CD14-positive monocyte (primary cell): ENCODE measurements around the gene LDLRAD4. TPM values are rescaled to one million over a fixed set of nuclear protein-coding genes. Genes with fewer than 3 reads are reported as not detected.

ENCODE experiments used
- DNase-seq, 3 donors: peaks; one replicate each; pipeline ENCODE4 v3.0.0-alpha.2; 2011 to 2022
- H2AFZ ChIP-seq: 2 replicates; pipeline ENCODE4 v1.6.0; 2012; ENCODE audit warnings: mild to moderate bottlenecking, low read depth, low read length, inconsistent platforms; ENCODE audit not compliant: insufficient read depth, poor library complexity, severe bottlenecking
- H3K27ac ChIP-seq, 2 donors: 1 replicate in 1 of 2; 2 replicates in 1 of 2; pipeline ENCODE4 v1.5.1; 2012 to 2013; ENCODE audit warnings: low read length in 2 of 2, control low read depth in 1 of 2, inconsistent platforms in 1 of 2, low read depth in 1 of 2, mild to moderate bottlenecking in 1 of 2
- H3K27me3 ChIP-seq, 2 donors: one replicate each; pipeline versions ENCODE4 v1.6.0 to v1.6.1; 2011 to 2013; ENCODE audit warnings: low read length in 2 of 2; ENCODE audit not compliant: control insufficient read depth in 2 of 2, insufficient read depth in 2 of 2
- H3K36me3 ChIP-seq, 2 donors: replicated peaks in 1 of 2; 1 replicate in 1 of 2; 2 replicates in 1 of 2; pipeline versions ENCODE4 v1.5.1 to v1.6.1; 2012 to 2013; ENCODE audit warnings: low read length in 2 of 2, control low read depth in 1 of 2, inconsistent platforms in 1 of 2, mild to moderate bottlenecking in 1 of 2; ENCODE audit not compliant: insufficient read depth in 2 of 2, control insufficient read depth in 1 of 2
- H3K4me1 ChIP-seq, 2 donors: 1 replicate in 1 of 2; 2 replicates in 1 of 2; pipeline versions ENCODE4 v1.5.1 to v1.6.1; 2012 to 2013; ENCODE audit warnings: low read length in 2 of 2, control low read depth in 1 of 2, inconsistent platforms in 1 of 2, mild to moderate bottlenecking in 1 of 2, moderate library complexity in 1 of 2; ENCODE audit not compliant: insufficient read depth in 2 of 2, control insufficient read depth in 1 of 2
- H3K4me2 ChIP-seq: replicated peaks from 2 replicates; pipeline ENCODE3; 2012; ENCODE audit warnings: low read length, moderate library complexity, mild to moderate bottlenecking; ENCODE audit not compliant: poor library complexity, severe bottlenecking; ENCODE audit errors: extremely low read depth
- H3K4me3 ChIP-seq, 3 experiments: fragments of 200-600 bp in 1 of 3; sonication (generic) in 1 of 3; replicated peaks in 1 of 3; 1 replicate in 2 of 3; 2 replicates in 1 of 3; pipeline ENCODE4 v1.5.1; 2011 to 2013; ENCODE audit warnings: low read length in 3 of 3, mild to moderate bottlenecking in 3 of 3, control low read depth in 2 of 3, low read depth in 2 of 3, inconsistent platforms in 1 of 3, moderate library complexity in 1 of 3
- H3K79me2 ChIP-seq: 2 replicates; pipeline ENCODE4 v1.6.0; 2012; ENCODE audit warnings: mild to moderate bottlenecking, control low read depth, inconsistent platforms, low read length, moderate library complexity; ENCODE audit not compliant: insufficient read depth
- H3K9ac ChIP-seq: 2 replicates; pipeline ENCODE4 v1.6.0; 2017; ENCODE audit warnings: low read length, mild to moderate bottlenecking; ENCODE audit not compliant: insufficient read depth, poor library complexity, severe bottlenecking
- H3K9me3 ChIP-seq, 2 donors: replicated peaks in 1 of 2; 1 replicate in 1 of 2; 2 replicates in 1 of 2; pipeline versions ENCODE4 v1.5.1 to v1.6.1; 2012 to 2013; ENCODE audit warnings: low read length in 2 of 2, control low read depth in 1 of 2; ENCODE audit not compliant: control insufficient read depth in 1 of 2, insufficient read depth in 1 of 2
- H4K20me1 ChIP-seq: 2 replicates; pipeline ENCODE4 v1.6.0; 2012; ENCODE audit warnings: mild to moderate bottlenecking, low read length, control low read depth, moderate library complexity; ENCODE audit not compliant: insufficient read depth
- H3K27ac Mint-ChIP-seq, 7 donors: one replicate each; pipeline ENCODE4 v1.8.0; 2020; ENCODE audit warnings: mild to moderate bottlenecking in 7 of 7, mixed read lengths in 7 of 7, moderate library complexity in 6 of 7, inconsistent platforms in 2 of 7
- H3K27me3 Mint-ChIP-seq, 3 donors: one replicate each; pipeline ENCODE4 v1.8.0; 2021 to 2022; ENCODE audit warnings: low read depth in 3 of 3, mild to moderate bottlenecking in 3 of 3, mixed read lengths in 3 of 3, moderate library complexity in 3 of 3, inconsistent platforms in 1 of 3
- H3K36me3 Mint-ChIP-seq, 2 donors: one replicate each; pipeline ENCODE4 v1.8.0; 2020; ENCODE audit warnings: mixed read lengths in 2 of 2, inconsistent platforms in 1 of 2, mild to moderate bottlenecking in 1 of 2
- H3K4me1 Mint-ChIP-seq: one replicate; pipeline ENCODE4 v1.8.0; 2020; ENCODE audit warnings: mild to moderate bottlenecking, mixed read lengths
- H3K4me3 Mint-ChIP-seq, 2 donors: one replicate each; pipeline ENCODE4 v1.8.0; 2020; ENCODE audit warnings: mild to moderate bottlenecking in 2 of 2, mixed read lengths in 2 of 2, moderate library complexity in 1 of 2
- H3K9me3 Mint-ChIP-seq, 7 donors: one replicate each; pipeline ENCODE4 v1.8.0; 2020 to 2022; ENCODE audit warnings: mixed read lengths in 7 of 7, mild to moderate bottlenecking in 6 of 7, moderate library complexity in 6 of 7, inconsistent platforms in 2 of 7
- WGBS: methylation state at CpG from one replicate; pipeline ENCODE4 v1.1.5; 2013; ENCODE audit warnings: missing lambda C conversion rate; ENCODE audit not compliant: insufficient coverage; 5-methylcytosine and 5-hydroxymethylcytosine counted together
- intact Hi-C, 2 donors: fragments of 100-400 bp; cut with micrococcal nuclease; formaldehyde crosslinking; loops; one replicate each; pipeline versions ENCODE4 v1.15.0 to v1.15.1; 2023
- polyA plus RNA-seq, 3 donors: library from polyadenylated mRNA; depleted of rRNA in 1 of 3; unstranded in 2 of 3; stranded (reverse) in 1 of 3; fragments of 300-500 nt in 2 of 3; fragments of >200 nt in 1 of 3; fragmentation: Illumina TruSeq in 2 of 3; gene quantifications; 1 replicate in 2 of 3; 2 replicates in 1 of 3; pipeline ENCODE4 v1.2.3, GENCODE V29; 2012 to 2021
- TF ChIP-seq, protein P1 (sequence below): fragments of 200-600 bp; IDR thresholded peaks from one replicate; pipeline ENCODE4 v1.8.0; 2022; ENCODE audit warnings: antibody characterized with exemption, mild to moderate bottlenecking

LDLRAD4 gene
- polyA plus RNA-seq, 3 donors: 13.5 to 15.4 (median 13.8) TPM

DNA sequence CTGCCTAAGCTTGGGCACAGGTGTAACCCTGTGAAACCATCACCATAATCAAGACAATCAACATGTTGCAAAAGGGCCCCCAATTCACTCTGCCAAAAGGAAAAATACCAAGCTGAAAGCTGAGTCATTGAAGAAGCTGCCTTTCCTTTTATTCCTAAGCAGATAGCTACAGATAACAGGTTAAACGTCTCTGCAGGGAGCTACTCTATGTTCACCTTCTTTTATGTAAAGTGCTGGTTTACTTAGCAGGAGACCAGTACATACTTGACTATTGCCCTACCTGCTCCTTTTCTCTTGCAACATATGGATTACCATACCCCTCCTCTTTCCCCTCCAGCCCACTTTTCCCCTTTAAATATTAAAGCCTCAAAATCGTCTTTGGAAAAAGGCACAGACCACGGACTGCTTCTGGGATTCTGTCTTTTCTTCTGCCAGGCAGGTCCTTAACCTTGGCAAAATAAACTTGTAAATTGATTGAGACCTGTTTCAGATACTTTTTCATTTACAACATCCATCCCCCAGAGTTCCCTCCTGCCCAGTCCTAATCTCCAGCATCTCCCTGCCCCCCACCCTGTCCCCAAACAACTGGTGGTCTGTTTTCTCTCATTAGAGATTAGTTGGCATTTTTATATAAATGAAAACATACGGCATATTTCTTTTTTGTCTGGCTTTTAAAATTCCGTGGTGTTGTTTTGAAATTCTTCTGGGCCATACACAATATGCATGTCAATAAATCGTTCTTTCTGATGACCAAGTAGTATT is 37.8 kb upstream of the LDLRAD4 start:
- no peaks in the 10 kb centered on the region for H3K36me3 Mint-ChIP-seq
- H3K9me3 ChIP-seq: no peaks in the 10 kb centered on the region
- no peaks in the 10 kb centered on the region for H3K9me3 Mint-ChIP-seq
- H3K27me3 Mint-ChIP-seq: peaks cover 1 to 7% (median 5%) of the 10 kb centered on the region in 3 donors
- H3K4me2 ChIP-seq: no peak overlapping the region
- no peak overlapping the region for H3K4me3 Mint-ChIP-seq
- 88% methylated on average over 2 of the region's 6 CpGs for WGBS
- H3K4me1 Mint-ChIP-seq: no peaks in the 10 kb centered on the region
- TF ChIP-seq, protein P1, sequence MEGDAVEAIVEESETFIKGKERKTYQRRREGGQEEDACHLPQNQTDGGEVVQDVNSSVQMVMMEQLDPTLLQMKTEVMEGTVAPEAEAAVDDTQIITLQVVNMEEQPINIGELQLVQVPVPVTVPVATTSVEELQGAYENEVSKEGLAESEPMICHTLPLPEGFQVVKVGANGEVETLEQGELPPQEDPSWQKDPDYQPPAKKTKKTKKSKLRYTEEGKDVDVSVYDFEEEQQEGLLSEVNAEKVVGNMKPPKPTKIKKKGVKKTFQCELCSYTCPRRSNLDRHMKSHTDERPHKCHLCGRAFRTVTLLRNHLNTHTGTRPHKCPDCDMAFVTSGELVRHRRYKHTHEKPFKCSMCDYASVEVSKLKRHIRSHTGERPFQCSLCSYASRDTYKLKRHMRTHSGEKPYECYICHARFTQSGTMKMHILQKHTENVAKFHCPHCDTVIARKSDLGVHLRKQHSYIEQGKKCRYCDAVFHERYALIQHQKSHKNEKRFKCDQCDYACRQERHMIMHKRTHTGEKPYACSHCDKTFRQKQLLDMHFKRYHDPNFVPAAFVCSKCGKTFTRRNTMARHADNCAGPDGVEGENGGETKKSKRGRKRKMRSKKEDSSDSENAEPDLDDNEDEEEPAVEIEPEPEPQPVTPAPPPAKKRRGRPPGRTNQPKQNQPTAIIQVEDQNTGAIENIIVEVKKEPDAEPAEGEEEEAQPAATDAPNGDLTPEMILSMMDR: no peak
- no peaks in the 10 kb centered on the region for H4K20me1 ChIP-seq
- no peak overlapping the region for H2AFZ ChIP-seq
- intact Hi-C loops: no loop called here
- no peaks in the 10 kb centered on the region for H3K36me3 ChIP-seq
- H3K27ac ChIP-seq: no peak overlapping the region
- H3K79me2 ChIP-seq: no peaks in the 10 kb centered on the region
- H3K4me3 ChIP-seq: no peak overlapping the region
- no peak for DNase-seq
- no peak overlapping the region for H3K27ac Mint-ChIP-seq
- H3K4me1 ChIP-seq: no peaks in the 10 kb centered on the region
- no peak overlapping the region for H3K9ac ChIP-seq
- no peaks in the 10 kb centered on the region for H3K27me3 ChIP-seq

DNA sequence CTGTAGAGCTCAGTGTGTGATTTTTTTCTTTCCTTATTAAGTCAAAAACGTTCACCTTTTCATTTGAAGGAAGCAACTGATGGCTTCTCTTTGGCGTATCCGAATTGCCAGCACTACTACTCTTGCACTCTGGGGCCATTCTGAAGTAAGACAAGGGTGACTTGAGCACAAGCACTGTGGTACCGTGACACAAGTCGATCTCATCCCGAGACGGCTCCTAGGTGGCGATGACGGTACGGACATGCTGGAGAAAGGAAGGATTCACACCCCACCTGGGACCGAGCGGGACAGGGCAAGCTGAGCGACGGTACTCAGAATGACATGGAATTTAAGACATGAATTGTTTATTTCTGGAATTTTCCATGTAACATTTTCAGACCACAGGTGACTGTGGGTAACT is 36.8 kb upstream of the LDLRAD4 start:
- no peak for DNase-seq
- Mint-ChIP-seq H3K4me3 (no peak overlapping the region), H3K27me3 (peaks cover 1 to 6% (median 5%) of the 10 kb centered on the region in 3 donors), H3K9me3 (no peaks in the 10 kb centered on the region), H3K4me1 (no peaks in the 10 kb centered on the region), H3K36me3 (no peaks in the 10 kb centered on the region), H3K27ac (no peak overlapping the region)
- Histone ChIP-seq H3K9me3 (no peaks in the 10 kb centered on the region), H2AFZ (no peak overlapping the region), H3K4me3 (no peak overlapping the region), H3K4me2 (no peak overlapping the region), H3K36me3 (no peaks in the 10 kb centered on the region), H4K20me1 (no peaks in the 10 kb centered on the region), H3K9ac (no peak overlapping the region), H3K4me1 (no peaks in the 10 kb centered on the region), H3K79me2 (no peaks in the 10 kb centered on the region), H3K27me3 (no peaks in the 10 kb centered on the region), H3K27ac (no peak overlapping the region)
- intact Hi-C loops: no loop called here
- 91% methylated on average over 13 of the region's 14 CpGs for WGBS
- TF ChIP-seq, protein P1: no peak
